ENCODE data around the gene HRAS.
"Not testable (repeated sequence)": the region's sequence is repeated elsewhere in the genome, so short reads cannot be mapped to it uniquely, and the experiment has no call there.

HRAS gene

GRCh38 chr11:535519-536454 lies at the start of gene HRAS:
Gene HRAS, minus strand, starts transcription at chr11:535576.
- peak; percentile 95 for DNase-seq

- no peak for DNase-seq
Observed at GRCh38 chr11:584287-584686, 48.9 kb upstream of the HRAS start.

GRCh38 chr11:581752-582151 lies 46.4 kb upstream of the HRAS start:
- DNase-seq, result no peak

- DNase-seq, result no peak
Observed at GRCh38 chr11:581342-581741, 46.0 kb upstream of the HRAS start.

GRCh38 chr11:579830-580601 lies 44.6 kb upstream of the HRAS start:
- no peak for DNase-seq

- no peak for DNase-seq
Observed at GRCh38 chr11:578276-579035, 43.1 kb upstream of the HRAS start.

GRCh38 chr11:577611-577894 lies 42.2 kb upstream of the HRAS start:
- DNase-seq, result no peak

- DNase-seq, result no peak
Observed at GRCh38 chr11:576811-577610, 41.6 kb upstream of the HRAS start.

GRCh38 chr11:575996-576768 lies 40.8 kb upstream of the HRAS start, which contains the start of gene PHRF1:
Gene PHRF1, plus strand, starts transcription at chr11:576470. Its CDS starts 5,043 bp downstream, at chr11:581513.
- DNase-seq, result peak; percentile 98

GRCh38 chr11:575313-575995 lies 40.1 kb upstream of the HRAS start:
- no peak for DNase-seq

- no peak for DNase-seq
Observed at GRCh38 chr11:574632-575312, 39.4 kb upstream of the HRAS start.

- not testable (repeated sequence) for DNase-seq
Observed at GRCh38 chr11:574031-574570, 38.7 kb upstream of the HRAS start.

GRCh38 chr11:573146-573759 lies 37.9 kb upstream of the HRAS start:
- no peak for DNase-seq

- no peak for DNase-seq
Observed at GRCh38 chr11:571802-572185, 36.4 kb upstream of the HRAS start.

GRCh38 chr11:569158-569885 lies 33.9 kb upstream of the HRAS start:
- DNase-seq, result no peak

- DNase-seq, result peak; percentile 82
Observed at GRCh38 chr11:568306-569157, 33.2 kb upstream of the HRAS start.

GRCh38 chr11:567629-568292 lies 32.4 kb upstream of the HRAS start:
- no peak for DNase-seq

All from midbrain (tissue), 1 donor.